T47D (cell line): ENCODE results near the gene ADD3.
A peak's percentile ranks its signal among the peaks of the same experiment; 100 is the strongest.
"Not testable (repeated sequence)": the region's sequence is repeated elsewhere in the genome, so short reads cannot be mapped to it uniquely, and the experiment has no call there.

ENCODE experiments used
- DNase-seq, 2 experiments: peaks; one replicate each; pipeline versions ENCODE4 v3.0.0 to v3.0.0-alpha.2; 2011 to 2012; ENCODE audit warnings: low read depth in 1 of 2, low spot score in 1 of 2
- JUND ChIP-seq: IDR thresholded peaks from 2 replicates; pipeline ENCODE4 v1.6.1; 2012; ENCODE audit warnings: low read depth
- in situ Hi-C: cut with HindIII; loops from 2 replicates; pipeline ENCODE4 v1.10.0; 2016; ENCODE audit warnings: low sequenced_read_pairs, low pct_unique_long_range_greater_than_20kb

The ADD3 gene

DNA sequence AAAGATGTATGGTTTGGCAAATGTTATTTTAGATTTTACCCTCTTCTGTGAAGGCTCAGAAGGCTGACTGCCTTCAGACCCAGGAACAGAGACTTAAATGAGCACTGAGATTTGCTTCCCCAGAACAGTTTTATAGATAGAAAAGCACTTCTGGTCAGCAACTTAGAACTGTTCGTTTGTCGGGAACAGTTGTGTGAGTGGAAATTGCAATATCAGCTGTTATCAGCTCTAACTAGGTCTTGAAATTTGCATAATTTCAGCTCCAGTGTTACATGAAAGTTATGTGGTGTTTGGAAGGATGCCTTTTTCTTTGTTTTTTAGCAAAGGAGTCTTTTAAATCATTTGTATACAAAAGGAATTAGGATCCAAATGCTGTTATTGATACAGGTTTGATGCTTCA lies 115.8 kb downstream of the ADD3 start:
- in situ Hi-C loops = no loop called here
- DNase-seq = no peak
- no peak for TF ChIP-seq JUND

- in situ Hi-C loops = no loop called here
- DNase-seq = no peak
- TF ChIP-seq JUND = no peak
Observed at GRCh38 chr10:110129490-110129889, 121.7 kb downstream of the ADD3 start.

GRCh38 chr10:110134917-110135316 lies 127.1 kb downstream of the ADD3 start:
- no peak for TF ChIP-seq JUND
- DNase-seq = no peak
- in situ Hi-C loops = no loop called here

- DNase-seq, in situ Hi-C loops: not testable (repeated sequence)
Observed at GRCh38 chr10:110135836-110136235, 128.1 kb downstream of the ADD3 start.

DNA sequence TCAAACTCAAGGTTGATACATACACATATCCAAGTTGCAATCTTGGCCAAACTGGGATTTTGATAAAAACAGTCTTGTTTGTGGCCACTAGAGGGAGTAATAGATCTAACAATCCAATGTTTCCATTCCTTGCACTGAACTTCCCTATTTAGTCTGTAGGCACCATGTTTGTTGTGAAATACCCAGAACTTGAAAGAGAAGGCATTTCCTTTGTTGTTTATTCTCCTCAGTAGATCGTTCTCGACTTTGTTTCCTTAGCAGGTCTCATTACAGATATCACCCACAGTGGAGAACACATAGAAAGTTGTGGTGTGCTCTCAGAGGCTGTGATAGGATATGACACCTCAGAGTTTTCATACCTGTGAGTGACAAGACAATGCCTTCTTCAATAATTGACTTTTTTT lies 129.4 kb downstream of the ADD3 start:
- peak; percentile 13 to 65 for DNase-seq
- in situ Hi-C loops = no loop called here
- no peak for TF ChIP-seq JUND

DNA sequence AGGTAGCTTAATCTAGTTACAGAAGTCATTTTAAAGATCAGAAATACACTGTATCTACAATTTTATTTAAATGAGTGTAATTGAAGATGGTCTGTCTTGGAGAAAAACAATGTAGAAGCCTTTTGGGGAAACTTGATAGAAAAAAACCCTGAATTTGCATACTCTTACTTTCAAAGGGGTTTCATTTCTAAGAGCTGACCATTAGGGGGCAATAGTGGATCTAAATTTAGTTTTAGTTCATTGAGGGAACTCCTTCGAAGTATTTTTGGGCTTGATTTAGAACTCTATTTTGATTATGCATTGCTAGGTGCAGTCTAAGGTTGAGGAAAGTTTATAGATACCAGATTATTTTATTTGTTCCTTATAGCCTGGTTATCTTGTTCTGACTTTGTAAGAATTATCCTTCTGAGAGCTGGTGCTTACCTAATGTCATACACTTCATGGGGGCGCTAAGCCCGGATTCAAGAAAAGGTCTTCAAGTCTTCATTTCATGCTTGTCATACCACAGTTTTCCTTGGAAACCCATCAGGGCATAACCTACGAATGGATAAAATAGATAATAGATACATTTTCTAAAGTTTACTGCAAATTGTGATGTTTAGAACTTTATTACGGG lies 130.5 kb downstream of the ADD3 start:
- in situ Hi-C loops = no loop called here
- DNase-seq = peak in 1 of 2 experiments; percentile 66
- TF ChIP-seq JUND = no peak

GRCh38 chr10:110141185-110141584 lies 133.4 kb downstream of the ADD3 start:
- TF ChIP-seq JUND = no peak
- in situ Hi-C loops = no loop called here
- no peak for DNase-seq

GRCh38 chr10:110141871-110142635 lies 134.3 kb downstream of the ADD3 start:
- DNase-seq = peak in 1 of 2 experiments; percentile 26
- TF ChIP-seq JUND = no peak
- in situ Hi-C loops = no loop called here

DNA sequence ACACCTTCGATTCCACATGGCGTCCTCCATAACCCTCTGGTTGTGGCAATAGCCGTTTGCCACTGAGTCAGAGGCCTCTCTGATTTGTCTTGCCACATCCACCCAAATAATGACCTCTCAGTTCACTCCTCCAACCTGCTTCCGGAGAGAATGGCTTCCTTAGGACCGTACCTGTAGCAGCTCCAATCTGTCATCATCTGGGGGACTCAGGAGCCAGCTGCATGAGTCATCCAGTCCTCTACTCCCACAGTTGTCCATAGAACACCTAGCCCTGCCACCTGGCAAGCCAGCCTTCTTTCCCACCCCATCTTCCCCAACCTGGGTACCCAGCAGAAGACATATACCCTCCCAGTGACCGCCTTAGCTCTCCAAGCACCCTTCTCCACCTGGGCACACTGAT lies 135.2 kb downstream of the ADD3 start:
- in situ Hi-C loops = no loop called here
- DNase-seq = no peak
- TF ChIP-seq JUND = no peak

- DNase-seq = no peak
- TF ChIP-seq JUND = no peak
- in situ Hi-C loops = no loop called here
Observed at GRCh38 chr10:110144507-110144906, 136.7 kb downstream of the ADD3 start.

GRCh38 chr10:110147961-110148360 lies 140.2 kb downstream of the ADD3 start:
- no peak for TF ChIP-seq JUND
- no peak for DNase-seq
- in situ Hi-C loops = no loop called here

- no peak for TF ChIP-seq JUND
- in situ Hi-C loops = no loop called here
- DNase-seq = no peak
Observed at GRCh38 chr10:110149259-110149658, 141.5 kb downstream of the ADD3 start.

DNA sequence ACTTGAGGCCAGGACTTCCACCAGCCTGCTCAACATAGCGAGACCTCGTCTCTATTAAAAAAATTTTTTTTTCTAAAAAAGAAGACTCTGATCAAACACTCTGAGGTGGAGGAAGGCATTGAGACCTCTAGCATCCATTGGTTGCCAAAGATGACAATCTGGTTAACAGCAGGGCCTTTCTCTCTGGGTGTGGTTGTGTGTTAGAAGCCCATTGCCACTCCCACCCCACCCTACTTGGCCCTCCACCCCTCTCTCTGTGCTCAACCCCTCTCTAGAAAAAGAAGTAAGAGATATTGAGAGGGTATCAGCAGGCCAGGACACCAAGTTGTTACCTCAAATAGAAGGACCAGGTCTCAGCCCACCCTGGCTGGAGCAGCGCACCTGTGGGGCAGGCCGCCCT lies 142.3 kb downstream of the ADD3 start:
- in situ Hi-C loops = no loop called here
- no peak for DNase-seq
- TF ChIP-seq JUND = no peak

DNA sequence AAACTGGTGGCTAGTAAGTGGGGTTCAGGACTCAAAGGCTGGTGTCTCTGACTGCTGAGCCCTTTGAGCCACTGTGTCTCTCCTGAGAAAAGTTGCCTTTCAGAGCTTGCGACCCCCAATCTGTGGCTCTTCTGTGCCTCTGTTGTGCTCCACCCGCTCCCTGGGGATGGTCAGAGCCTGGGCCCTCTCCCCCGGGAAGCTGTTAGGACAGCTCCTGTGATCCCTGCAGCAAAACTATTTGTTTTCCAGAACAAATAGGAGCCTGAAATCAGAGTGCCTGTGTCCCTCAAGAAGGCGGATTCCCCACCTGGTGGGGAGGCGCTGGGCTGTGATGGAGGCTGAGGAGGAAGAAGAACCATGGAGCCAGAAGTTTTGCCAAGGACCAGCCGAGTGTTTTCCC lies 143.2 kb downstream of the ADD3 start:
- no peak for DNase-seq
- in situ Hi-C loops = no loop called here
- TF ChIP-seq JUND = no peak
